Measurements from ENCODE around the gene LHPP. TPM values are rescaled to one million over a fixed set of nuclear protein-coding genes. Genes with fewer than 3 reads are reported as not detected.
A peak's percentile ranks its signal among the peaks of the same experiment; 100 is the strongest.

LHPP gene
- total and polyA plus RNA-seq, 10 of the 15 experiments (the other 5 are each of a cell fraction or from before 2014, with no cell fraction given): 0.79 to 9.8 (median 6.7) TPM

DNA sequence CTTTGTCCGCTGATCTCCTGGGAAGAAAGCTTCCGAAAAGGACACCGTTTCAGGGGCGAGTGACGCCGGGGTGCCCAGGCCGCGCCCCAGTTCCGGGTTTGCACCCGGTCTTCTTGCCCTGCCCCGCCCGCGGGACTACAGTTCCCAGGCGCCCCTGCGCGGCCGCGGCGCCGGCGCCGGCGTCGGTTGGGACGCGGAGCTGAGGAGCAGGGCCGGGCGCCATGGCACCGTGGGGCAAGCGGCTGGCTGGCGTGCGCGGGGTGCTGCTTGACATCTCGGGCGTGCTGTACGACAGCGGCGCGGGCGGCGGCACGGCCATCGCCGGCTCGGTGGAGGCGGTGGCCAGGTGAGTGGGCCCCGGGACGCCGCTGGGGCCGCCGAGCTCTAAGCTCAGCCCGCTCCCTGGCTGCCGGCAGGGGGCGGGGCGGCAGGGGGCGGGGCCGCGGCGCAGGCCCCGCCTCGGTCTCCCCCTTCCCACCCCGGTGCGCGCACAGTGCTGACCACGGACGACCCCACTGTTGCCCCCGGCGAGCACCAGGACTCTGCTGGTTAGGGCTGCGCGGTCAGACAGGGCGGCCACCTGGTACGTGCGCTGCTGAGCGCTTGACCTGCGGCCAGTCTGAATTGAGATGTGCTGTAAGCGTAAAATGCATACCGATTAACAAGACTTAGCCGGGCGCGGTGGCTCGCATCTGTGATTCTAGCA lies at the start of gene LHPP (continued):
- TF ChIP-seq, protein P1, sequence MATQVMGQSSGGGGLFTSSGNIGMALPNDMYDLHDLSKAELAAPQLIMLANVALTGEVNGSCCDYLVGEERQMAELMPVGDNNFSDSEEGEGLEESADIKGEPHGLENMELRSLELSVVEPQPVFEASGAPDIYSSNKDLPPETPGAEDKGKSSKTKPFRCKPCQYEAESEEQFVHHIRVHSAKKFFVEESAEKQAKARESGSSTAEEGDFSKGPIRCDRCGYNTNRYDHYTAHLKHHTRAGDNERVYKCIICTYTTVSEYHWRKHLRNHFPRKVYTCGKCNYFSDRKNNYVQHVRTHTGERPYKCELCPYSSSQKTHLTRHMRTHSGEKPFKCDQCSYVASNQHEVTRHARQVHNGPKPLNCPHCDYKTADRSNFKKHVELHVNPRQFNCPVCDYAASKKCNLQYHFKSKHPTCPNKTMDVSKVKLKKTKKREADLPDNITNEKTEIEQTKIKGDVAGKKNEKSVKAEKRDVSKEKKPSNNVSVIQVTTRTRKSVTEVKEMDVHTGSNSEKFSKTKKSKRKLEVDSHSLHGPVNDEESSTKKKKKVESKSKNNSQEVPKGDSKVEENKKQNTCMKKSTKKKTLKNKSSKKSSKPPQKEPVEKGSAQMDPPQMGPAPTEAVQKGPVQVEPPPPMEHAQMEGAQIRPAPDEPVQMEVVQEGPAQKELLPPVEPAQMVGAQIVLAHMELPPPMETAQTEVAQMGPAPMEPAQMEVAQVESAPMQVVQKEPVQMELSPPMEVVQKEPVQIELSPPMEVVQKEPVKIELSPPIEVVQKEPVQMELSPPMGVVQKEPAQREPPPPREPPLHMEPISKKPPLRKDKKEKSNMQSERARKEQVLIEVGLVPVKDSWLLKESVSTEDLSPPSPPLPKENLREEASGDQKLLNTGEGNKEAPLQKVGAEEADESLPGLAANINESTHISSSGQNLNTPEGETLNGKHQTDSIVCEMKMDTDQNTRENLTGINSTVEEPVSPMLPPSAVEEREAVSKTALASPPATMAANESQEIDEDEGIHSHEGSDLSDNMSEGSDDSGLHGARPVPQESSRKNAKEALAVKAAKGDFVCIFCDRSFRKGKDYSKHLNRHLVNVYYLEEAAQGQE (IDR thresholded peaks at IDR 0.05; ENCODE audit: low read depth, low read length): no peak
- TF ChIP-seq CREB1 (IDR thresholded peaks at IDR 0.05; ENCODE audit: low read depth) (peak; percentile 81; the same call in 1 of the 2 replicates), CTCF (IDR thresholded peaks at IDR 0.05 in 2 of 3, conservative IDR thresholded peaks at IDR 0.05 in 1 of 3; ENCODE audit: control insufficient read depth in 2 of 3, extremely low read depth in 1 of 3, insufficient read depth in 1 of 3, low read depth in 3 of 3, low read length in 3 of 3) (peak; percentile 5 to 26 (median 8); a peak in 1 of 6 replicates), HDAC2 (IDR thresholded peaks at IDR 0.05) (no peak), IRF4 (IDR thresholded peaks at IDR 0.05; ENCODE audit: low read depth, low read length) (no peak), E4F1 (IDR thresholded peaks at IDR 0.05; ENCODE audit: borderline replicate concordance, partially characterized antibody) (peak; percentile 87), JUNB (IDR thresholded peaks at IDR 0.05) (no peak), SIX5 (IDR thresholded peaks at IDR 0.05; ENCODE audit: low read depth, low read length, severe bottlenecking) (peak; percentile 89), CBX3 (IDR thresholded peaks at IDR 0.05; ENCODE audit: borderline replicate concordance, low read depth) (no peak), POLR2A (IDR thresholded peaks at IDR 0.05; ENCODE audit: low read depth, low read length) (peak; percentile 72), NFYA (IDR thresholded peaks at IDR 0.05; ENCODE audit: borderline replicate concordance, low read depth, low read length) (no peak), HCFC1 (IDR thresholded peaks at IDR 0.05; ENCODE audit: low read length) (peak; percentile 93), EZH2 (IDR thresholded peaks at IDR 0.05; ENCODE audit: borderline replicate concordance, control insufficient read depth, low read depth, low read length) (no peak), BACH1 (IDR thresholded peaks at IDR 0.05; ENCODE audit: borderline replicate concordance) (peak; percentile 79)
- TF ChIP-seq, protein P2, sequence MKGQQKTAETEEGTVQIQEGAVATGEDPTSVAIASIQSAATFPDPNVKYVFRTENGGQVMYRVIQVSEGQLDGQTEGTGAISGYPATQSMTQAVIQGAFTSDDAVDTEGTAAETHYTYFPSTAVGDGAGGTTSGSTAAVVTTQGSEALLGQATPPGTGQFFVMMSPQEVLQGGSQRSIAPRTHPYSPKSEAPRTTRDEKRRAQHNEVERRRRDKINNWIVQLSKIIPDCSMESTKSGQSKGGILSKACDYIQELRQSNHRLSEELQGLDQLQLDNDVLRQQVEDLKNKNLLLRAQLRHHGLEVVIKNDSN (IDR thresholded peaks at IDR 0.05; ENCODE audit: borderline replicate concordance, extremely low read length, insufficient read depth, low read depth, low read length): no peak
- TF ChIP-seq, protein P3, sequence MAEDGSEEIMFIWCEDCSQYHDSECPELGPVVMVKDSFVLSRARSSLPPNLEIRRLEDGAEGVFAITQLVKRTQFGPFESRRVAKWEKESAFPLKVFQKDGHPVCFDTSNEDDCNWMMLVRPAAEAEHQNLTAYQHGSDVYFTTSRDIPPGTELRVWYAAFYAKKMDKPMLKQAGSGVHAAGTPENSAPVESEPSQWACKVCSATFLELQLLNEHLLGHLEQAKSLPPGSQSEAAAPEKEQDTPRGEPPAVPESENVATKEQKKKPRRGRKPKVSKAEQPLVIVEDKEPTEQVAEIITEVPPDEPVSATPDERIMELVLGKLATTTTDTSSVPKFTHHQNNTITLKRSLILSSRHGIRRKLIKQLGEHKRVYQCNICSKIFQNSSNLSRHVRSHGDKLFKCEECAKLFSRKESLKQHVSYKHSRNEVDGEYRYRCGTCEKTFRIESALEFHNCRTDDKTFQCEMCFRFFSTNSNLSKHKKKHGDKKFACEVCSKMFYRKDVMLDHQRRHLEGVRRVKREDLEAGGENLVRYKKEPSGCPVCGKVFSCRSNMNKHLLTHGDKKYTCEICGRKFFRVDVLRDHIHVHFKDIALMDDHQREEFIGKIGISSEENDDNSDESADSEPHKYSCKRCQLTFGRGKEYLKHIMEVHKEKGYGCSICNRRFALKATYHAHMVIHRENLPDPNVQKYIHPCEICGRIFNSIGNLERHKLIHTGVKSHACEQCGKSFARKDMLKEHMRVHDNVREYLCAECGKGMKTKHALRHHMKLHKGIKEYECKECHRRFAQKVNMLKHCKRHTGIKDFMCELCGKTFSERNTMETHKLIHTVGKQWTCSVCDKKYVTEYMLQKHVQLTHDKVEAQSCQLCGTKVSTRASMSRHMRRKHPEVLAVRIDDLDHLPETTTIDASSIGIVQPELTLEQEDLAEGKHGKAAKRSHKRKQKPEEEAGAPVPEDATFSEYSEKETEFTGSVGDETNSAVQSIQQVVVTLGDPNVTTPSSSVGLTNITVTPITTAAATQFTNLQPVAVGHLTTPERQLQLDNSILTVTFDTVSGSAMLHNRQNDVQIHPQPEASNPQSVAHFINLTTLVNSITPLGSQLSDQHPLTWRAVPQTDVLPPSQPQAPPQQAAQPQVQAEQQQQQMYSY (CRISPR knock-in tag; IDR thresholded peaks at IDR 0.05): no peak
